ENCODE results near the gene SLC39A3.

SLC39A3 gene

GRCh38 chr19:2747349-2747748 is 7.5 kb upstream of the SLC39A3 start:
- no peak for DNase-seq (ENCODE audit: low read depth)

GRCh38 chr19:2744113-2744512 is 4.3 kb upstream of the SLC39A3 start:
- DNase-seq (ENCODE audit: low read depth) = no peak

- DNase-seq (ENCODE audit: low read depth) = no peak
These were observed 3.3 kb upstream of the SLC39A3 start for GRCh38 chr19:2743099-2743498.

- DNase-seq (ENCODE audit: low read depth) = no peak
These were observed 468 bp upstream of the SLC39A3 start for GRCh38 chr19:2740314-2740656.

DNA sequence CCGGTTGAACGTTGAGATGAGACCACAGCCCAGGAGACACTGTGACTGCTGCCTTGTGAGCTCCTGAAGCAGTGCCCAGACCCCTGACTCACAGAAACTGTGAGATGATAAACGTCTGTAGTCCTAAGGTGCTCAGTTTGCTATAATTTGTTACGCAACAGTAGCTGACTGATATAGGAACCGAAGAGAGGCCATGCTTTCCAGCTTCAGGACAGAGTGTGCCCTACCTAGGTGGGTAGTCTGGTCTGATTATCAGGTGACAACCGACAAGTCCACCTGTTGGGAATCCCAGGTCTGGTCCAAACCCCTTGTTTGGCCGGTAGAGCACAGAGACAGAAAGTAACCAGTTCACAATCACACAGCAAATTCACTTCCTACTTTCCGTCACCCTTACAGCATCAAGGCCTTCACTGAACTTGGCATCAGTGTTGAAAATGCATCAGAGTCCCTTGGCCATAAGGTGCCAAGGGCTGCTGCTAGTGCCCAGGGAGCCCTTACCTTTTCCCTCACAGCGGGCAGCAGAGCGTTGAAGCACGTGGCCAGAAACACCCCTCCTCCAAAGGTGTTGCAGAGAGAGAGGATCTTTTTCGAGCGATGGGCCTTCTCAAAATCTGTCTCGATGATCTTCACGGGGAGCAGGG is 3.1 kb downstream of the SLC39A3 start:
- no peak for DNase-seq (ENCODE audit: low read depth)

DNA sequence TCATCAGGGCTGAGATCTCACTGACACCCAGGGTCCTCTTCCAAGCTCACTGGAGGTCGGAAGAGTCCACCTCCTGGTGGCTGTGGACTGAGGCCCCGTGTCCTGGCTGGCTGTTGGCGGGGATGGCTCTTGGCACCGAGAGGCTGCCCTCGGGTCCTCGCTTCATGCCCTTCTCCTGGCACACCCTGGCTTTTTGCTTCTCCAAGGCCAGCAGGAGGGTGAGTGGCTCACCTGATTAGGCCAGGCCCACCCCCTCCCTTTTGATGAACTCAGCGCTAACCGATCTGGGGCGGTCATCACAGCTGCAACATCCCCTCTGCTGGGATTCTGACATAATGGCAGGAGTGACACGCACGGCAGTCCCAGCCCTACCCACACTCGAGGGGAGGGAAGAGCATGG is 4.4 kb downstream of the SLC39A3 start:
- no peak for DNase-seq (ENCODE audit: low read depth)

GRCh38 chr19:2734589-2735288 is 5.1 kb downstream of the SLC39A3 start:
- no peak for DNase-seq (ENCODE audit: low read depth)

GRCh38 chr19:2733930-2734588 is 5.8 kb downstream of the SLC39A3 start:
- no peak for DNase-seq (ENCODE audit: low read depth)

DNA sequence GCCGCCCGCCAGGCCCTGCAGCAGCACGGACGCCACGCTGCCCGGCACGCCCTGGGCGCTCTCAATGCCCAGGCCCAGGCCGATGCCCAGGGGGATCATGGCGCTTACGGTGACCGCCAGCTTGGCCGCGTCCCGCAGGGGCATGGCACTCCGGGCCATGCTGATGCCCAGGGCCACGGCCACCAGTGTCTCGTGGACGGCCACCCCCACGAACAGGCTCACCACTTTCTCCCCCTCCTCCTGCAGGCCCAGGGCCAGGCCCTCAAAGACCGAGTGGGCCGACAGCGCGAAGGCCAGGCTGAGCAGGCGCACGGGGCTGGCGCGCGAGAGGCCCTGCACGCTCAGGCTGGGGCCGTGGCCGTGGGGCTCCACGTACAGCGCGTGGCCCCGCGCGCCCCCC is 6.9 kb downstream of the SLC39A3 start:
- DNase-seq (ENCODE audit: low read depth) = no peak

DNA sequence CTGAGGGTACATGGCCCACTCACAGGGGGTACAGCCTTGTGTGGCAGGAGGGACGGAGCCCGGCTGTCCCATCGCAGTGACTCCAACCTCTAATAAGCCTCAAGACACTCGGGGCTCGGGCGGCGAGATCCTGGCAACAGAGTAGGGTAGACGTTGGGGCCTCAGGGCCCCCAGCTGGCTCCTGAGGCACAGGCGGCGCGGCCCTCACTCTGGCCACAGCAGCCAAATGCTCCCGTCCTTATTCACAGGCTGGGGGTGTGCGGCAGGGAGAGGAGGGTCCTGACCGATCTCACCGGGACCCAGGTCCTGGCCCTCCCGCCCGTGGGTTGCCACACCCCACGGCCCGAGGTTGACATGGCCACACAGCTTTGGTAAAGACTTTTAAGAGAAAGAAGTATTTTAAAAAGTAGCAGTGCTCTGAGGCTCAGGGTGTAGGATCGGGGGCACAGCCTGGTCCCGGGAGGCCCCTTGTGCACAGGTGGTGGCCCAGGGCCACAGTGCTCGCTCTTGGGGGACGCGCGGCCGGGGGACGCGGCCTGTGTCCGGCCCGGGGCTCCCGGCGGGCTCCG is 7.6 kb downstream of the SLC39A3 start:
- no peak for DNase-seq (ENCODE audit: low read depth)

- no peak for DNase-seq (ENCODE audit: low read depth)
These were observed 8.4 kb downstream of the SLC39A3 start for GRCh38 chr19:2731181-2731995.

- no peak for DNase-seq (ENCODE audit: low read depth)
These were observed 9.6 kb downstream of the SLC39A3 start for GRCh38 chr19:2729943-2730818.

GRCh38 chr19:2728783-2729387 is 10.9 kb downstream of the SLC39A3 start:
- DNase-seq (ENCODE audit: low read depth) = no peak

DNA sequence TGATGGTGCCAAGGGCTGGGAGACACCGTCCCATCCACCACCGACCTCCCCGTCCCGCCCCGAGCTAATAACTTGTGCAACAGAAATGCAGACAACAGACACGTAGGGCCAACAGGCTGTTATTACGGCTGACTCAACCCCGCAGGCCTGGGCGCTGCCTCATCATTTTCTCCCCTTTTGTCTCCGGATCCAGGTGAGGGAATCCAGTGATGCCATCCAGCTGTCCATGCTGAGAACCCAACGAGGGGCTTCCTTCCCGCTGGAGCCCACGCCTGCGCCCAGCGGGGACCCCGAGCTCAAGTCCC is 12.2 kb downstream of the SLC39A3 start:
- DNase-seq (ENCODE audit: low read depth) = no peak

- DNase-seq (ENCODE audit: low read depth) = no peak
These were observed 12.7 kb downstream of the SLC39A3 start for GRCh38 chr19:2726904-2727639.

- no peak for DNase-seq (ENCODE audit: low read depth)
These were observed 13.5 kb downstream of the SLC39A3 start for GRCh38 chr19:2726160-2726855.

DNA sequence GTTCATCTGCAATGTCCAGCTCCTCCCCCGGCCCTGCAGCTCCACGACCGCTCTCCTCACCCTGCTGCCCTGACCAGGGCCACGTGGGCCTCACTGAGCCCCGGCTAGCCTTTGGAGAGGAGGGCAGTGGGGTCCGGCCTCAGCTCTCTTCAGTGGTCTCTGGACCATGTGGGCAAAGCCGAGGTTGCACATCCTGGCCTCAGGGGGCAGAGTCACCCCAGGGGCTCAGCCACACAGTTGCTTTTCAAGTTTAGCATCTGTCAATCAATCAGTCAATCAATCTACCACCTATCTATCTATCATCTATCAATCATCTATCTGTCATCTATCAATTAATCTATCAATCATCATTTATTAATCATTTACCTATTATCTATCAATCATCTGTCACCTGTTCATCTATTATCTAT is 15.7 kb downstream of the SLC39A3 start:
- DNase-seq (ENCODE audit: low read depth) = no peak

GRCh38 chr19:2723747-2724146 is 16.1 kb downstream of the SLC39A3 start:
- DNase-seq (ENCODE audit: low read depth) = no peak

DNA sequence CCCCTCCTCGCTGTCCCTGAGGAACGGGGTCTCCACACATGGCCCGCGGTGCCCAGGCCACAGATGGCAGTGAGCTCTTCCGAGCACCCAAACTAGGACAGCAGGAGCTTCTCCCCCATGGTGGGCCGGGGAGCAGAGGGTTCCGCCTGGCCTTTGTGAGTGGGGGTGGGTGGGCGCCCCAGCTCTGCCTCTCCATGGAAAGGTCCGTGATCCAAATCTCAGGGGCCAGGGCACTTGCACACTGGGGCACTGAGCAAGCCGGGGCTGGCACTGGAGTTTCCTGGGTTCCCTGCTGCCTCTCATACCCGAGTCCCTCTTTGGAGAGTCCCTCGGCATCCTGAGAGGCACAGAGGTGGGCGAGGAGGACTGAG is 16.5 kb downstream of the SLC39A3 start:
- no peak for DNase-seq (ENCODE audit: low read depth)

Data from T-helper 22 cell (primary cell).